GM19023 (cell line): ENCODE results near the gene CBFA2T3.
A peak's percentile ranks its signal among the peaks of the same experiment; 100 is the strongest.

ENCODE experiments used
- ATAC-seq: cut with Tn5 transposase; IDR thresholded peaks from one replicate; pipeline ENCODE4 v1.9.1; 2021; ENCODE audit warnings: mild to moderate bottlenecking, moderate library complexity; ENCODE audit not compliant: unreplicated experiment

Gene CBFA2T3

DNA sequence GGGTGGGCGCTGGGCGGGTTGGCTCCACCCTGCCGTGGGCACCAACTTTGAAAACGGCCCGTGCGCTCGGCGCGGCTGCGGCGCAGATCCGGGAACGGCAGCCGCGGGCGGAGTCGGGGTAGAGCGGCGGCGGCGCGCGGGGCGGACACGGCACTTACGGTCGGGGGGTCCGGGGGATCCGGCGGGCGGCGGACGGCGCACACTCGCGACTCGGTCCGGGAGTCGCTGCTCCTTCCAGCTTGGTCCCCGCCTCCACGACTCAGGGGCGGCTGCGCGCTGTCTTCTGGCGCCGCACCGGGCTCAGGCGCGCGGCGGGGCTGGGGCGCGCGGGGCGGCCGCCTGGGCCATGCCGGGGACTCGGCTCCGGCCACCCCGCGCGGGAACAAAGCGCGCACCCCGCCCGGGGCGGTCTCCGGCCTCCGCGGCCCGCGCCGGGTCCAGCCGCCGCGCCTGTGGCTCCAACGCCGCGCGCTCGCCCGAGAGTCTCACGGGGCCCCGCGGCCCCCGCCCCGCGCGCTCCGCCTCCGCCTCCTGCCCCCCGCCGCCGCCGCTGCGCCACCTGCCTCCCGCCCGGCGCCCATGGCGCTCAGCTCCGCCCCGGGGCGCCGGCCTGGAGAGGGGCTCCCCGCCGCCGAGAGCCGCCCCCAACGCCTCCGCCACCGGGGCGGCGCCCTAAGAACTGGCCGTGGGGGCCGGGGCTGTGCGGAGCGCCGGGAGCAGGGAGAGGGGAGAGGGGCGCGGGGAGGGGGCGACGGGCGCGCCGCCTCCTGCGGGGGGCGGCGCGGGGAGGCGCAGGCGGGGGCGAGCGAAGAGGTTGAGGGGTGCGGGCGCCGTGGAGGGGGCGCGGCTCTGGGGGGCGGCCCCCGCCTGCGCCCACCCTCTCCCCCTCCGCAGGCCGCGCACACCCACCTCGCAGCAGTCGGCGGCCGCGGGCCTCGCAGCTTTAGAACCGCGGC lies 35.9 kb downstream of the CBFA2T3 start:
- ATAC-seq = peak; percentile 44

DNA sequence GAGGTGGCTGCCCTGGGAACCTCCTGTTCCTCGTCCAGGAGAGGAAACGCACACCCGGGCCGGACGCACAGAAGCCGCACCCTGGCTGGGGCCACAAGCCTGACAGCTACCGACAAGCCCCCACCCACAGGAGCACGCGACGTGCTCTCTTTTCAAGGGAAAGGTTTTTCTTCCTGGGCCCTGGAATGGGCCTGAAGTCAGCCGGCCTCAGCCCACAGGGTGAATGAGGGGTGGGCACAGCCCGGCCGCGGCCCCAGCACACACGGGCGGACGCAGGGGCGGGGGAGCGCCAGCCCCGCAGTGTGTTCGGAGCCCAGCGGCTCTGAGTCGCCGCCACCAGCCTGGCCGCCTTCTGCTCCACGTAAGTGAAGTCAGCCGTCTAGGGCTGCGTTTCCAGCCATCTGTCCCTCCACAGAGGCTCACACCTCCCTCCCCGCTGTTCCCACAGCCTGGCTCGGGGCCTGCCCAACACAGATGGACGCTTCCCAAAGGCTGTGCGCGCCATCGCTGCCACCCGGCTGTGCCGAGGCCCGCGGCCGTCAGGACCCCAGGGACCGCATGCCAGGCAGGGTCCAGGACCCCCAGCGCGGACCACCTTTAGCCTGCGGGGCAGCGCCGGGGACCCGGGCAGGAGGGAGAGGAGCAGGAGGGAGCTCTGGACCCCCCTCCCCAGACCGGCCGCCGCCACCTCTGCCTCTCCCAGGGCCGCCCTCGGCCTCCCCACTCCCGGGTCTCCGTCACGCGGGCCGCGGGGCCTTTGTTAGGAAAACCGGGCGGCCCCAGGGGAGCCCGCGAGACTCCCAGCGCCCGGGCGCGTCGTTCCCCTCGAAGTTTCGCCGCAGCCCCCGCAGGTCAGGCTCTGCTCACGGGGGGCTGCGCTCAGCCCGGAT lies 36.8 kb downstream of the CBFA2T3 start:
- ATAC-seq = peak; percentile 5

DNA sequence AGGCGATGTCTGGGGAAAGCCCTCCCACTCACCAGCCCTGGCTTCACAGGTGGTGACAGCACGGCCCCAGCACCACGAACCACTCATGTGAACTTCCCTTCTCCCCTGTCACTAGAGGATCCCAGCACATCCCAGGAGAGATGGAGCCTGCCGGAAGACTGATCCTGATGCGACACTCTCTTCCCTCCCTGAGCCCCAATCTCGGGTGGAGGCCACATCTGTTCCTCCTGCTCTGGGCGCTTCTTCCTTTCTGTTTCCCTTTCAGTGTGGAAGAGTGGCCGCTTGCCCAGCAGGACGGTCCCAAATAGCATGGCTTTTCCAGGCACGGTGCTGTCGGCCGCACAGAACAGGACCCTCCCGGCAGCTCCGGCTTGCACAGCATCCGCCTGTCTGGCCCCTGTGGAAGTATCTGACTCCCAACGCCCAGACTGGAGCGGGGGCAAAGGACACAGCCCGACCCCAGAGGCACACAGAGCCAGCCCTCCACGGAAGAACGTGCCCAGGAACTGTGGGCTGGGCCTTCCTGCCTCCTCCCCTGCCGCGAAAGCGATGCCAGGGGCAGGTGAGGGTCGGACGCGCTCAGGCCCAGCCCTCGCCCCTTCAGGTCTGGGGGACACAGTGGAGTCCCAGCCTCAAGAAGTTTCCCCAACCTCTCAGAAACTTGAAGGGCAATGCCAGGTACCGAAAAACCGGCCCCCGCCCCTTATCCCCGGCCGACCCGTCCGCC lies 37.6 kb downstream of the CBFA2T3 start:
- ATAC-seq = no peak

DNA sequence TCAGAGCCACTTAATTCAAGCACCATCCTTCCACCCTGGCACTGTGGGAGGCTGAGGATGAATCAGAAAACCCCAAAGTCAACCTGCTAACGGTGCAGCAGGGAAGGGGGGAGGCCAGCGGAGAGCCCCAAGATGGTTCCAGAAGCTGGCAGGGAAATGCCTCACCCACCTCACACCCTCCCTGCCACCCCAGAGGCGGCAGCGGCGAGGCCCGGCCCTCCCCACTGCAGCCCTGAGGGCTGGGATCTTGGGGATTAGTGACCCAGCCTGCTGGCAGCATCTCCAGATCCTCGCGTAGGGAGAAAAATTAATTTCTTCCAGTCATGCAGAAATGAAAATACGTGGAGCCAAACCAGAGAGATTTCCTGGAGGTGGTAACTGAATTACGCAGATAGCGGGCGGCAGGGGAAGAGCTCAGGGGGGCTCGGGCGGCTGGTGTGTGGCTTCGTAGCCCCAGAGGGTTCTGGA lies 38.2 kb downstream of the CBFA2T3 start:
- ATAC-seq = no peak

DNA sequence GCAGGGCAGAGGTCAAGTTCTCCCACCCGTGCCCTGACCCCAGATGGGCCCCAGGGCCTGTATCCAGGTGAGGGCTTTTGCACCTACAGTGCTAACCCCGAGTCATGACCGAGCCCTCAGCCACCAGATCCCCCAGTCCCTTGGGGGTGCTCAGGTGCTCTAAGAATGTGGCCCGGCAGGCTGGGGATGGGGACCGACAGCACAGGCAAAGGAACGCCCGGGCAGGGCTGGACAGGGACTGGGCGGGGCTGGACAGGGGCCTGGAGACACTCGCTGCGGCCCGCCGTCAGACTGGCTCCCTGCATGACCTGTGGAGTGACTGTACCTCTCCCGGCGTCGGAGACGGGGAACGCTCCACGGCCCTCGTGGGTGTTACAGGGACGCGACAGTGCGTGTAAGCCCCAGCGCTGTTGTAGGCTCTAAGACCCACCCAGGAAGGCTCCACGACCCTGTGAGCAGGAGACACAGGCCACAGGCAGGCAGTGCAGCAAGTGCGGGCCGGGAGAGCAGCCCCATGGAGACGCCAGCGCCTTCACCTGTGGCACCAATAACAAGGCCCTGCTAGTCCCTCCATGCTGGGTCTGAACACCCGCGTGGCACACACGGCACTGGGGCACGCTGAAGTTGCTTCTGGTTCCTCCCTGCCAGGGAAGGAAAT lies 38.8 kb downstream of the CBFA2T3 start:
- ATAC-seq = no peak

DNA sequence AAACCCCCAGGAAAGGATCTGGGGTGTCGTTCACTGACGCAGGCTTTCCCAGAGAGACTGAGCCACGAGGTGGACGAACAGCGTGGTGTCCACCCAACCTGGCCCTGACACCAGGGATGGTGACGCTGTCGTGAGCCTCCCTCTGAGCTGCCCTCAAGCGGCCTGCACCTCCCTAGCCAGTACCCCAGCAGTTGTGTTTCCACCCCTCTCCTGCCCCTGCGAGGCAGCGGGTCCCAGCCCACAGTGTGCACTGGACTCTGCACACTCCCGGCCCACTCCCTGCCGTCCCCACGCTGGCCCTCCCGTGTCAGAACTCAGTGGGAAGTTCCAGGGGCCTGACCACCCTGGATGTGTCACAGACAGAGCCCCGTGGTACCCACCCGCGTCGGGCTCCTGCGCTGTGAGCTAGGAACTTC lies 39.8 kb downstream of the CBFA2T3 start:
- no peak for ATAC-seq

DNA sequence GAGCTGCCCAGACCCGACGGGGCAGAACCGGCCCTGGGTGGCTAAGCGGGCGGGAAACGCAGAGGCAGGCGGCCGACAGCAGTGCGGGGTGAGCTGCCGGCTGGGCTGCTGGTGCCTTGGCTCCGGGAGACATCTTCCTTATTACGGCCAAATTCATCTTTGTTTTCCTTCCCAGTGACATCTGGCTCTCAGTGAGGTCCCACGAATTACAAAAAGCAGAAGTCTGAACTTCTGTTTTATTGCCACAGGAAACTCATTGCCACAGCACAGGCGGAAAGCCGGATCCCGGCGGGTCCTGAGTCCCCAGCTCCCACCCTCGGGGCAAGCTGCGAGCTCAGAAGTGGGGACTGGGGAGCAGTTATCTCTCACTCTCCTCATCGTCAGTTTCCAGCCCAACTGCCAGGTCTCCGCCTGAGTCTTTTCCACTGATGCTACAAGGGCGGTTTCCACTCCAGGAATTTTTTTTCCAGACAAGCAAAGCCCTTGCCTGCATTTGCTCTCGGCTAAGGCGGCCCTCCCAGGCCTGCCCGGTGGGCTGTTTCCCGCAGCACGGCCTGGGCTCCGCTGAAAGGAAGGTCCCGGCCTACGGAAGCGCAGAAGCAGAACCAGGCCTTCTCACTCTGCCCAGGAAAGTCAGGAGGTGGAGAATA lies 40.3 kb downstream of the CBFA2T3 start:
- no peak for ATAC-seq

DNA sequence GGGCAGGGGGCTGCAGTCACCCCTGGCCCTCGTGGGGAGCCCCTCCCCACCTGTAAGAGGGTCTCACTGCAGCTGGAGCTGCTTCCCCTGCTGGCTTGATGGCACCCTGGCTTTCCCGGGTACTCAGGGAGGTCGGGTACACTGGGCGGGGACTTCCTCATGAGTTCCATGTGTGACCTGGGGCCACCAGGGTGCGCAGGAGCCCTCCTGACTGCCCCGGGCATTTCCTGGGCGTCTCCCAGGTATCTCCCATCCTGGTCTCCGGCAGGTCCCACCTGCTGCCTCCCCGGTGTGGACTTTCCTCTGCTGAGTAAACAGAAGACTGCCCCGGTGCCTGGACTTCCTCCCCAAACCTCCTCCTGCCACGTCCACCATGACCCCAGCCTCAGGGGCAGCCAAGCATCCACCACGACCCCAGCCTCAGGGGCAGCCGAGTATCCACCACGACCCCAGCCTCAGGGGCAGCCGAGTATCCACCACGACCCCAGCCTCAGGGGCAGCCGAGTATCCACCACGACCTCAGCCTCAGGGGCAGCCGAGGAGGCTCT lies 40.9 kb downstream of the CBFA2T3 start:
- no peak for ATAC-seq

DNA sequence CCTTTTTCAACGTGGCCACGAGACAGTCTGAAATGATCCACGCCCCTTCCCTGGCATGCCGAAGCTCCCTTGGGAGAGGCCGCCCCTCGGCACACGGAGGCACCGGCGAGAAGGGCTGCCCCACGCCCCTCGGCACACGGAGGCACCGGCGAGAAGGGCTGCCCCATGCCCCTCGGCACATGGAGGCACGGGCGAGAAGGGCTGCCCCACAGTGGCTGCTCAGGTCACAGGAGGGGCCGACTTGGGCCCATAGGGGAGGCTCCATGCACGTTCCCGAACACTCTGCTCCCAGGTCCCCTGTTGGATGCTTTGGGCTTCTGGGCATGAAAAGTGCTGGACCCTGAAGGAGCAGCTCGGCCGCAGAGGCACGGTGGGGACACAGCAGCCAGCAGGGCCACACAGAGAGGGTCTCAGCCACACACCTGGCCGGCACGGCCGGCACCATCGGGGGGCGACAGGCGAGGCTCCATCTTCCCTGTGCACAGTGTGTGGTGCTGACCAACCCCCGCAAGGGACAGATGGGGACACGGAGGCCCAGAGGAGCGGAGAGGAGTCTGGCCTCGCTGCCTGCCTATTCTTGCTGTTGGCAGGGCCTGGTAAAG lies 42.8 kb downstream of the CBFA2T3 start:
- ATAC-seq = no peak

DNA sequence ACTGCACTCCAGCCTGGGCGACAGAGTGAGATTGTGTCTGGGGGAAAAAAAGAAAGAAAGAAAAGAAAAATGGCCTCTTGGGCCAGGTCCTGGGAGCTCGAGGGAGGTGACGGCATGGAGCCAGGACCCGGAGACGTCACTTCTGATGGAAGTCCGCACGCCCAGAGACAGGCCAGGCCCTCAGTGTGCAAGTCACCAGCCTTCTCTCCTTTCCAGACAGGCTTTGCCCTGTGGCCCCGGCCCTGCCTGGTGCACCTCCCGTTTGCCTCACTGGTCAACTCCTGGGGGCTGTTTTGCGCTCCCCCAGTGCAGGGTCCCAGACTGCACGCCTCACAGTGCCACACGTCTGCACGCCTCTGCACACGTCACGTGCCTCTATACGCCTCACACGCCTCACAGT lies 44.1 kb downstream of the CBFA2T3 start:
- no peak for ATAC-seq

DNA sequence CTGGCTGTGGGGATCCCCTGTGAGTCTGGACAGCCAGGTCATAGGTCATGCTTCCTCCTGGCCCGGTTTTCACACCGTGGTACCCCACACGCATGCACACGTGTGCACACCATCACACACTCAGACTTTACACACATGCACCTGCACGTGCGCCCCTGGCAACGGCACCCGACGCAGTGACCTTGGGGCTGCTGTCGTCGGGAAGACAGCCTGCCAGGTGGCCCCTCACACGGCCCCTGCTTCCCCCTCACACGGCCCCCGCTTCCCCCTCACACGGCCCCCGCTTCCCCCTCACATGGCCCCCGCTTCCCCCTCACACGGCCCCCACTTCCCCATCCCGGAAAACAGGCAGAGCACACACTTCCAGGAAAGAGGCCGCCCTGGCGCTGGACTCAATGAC lies 45.1 kb downstream of the CBFA2T3 start:
- no peak for ATAC-seq

DNA sequence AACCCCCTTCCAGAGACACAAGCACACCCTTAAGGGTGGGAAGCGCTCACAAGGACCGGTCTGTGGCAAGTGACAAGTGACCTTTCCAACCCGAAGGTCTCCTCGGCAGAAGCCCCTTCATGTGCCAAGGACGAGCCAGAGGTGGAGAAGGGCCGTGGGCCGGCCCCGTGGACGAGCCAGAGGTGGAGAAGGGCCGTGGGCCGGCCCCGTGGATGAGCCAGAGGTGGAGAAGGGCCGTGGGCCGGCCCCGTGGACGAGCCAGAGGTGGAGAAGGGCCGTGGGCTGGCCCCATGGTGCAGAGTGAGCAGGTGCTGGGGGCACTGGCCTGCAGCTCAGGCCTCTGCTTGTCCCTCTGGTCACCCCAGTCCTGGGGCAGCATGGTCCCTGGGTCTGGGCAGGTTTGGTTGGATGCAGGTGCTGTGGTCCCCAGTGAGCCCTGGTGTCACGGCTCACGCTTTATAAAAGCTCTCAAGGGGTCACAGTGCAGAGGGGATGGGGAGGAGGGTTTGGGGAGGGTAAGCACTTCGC lies 45.6 kb downstream of the CBFA2T3 start:
- no peak for ATAC-seq

DNA sequence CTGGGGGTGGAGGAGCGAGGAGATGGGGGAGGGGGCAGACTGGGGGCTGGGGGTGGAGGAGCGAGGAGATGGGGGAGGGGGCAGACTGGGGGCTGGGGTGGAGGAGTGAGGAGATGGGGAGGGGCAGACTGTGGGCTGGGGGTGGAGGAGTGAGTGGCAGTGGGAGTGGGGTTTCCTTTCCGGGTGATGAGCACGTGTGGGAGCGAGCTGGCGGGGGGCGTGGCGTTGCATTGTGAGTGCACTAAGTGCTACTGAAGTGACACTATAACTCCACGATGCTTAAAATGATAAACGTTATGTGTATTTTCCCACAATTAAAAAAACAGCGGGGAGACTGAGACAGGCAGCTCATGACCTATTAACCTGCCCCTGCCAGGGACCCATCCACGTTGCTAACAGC lies 46.3 kb downstream of the CBFA2T3 start:
- no peak for ATAC-seq

DNA sequence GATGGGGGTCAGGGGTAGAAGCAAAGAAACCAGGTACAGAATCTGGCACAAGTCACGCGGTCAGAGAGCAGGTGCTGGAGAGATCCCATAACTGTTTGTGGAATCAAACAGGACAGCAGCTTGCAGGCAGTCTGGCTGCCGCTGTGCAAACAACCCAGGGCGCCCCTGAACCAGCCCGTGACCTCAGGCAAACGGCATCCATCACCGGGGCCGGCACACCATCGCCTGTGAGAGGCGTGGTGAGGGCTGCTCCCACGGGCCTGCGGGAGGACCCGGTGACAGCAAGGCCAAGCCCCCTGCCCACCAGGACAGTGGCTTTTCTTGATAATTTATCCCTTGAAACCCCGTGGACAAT lies 47.9 kb downstream of the CBFA2T3 start:
- no peak for ATAC-seq

DNA sequence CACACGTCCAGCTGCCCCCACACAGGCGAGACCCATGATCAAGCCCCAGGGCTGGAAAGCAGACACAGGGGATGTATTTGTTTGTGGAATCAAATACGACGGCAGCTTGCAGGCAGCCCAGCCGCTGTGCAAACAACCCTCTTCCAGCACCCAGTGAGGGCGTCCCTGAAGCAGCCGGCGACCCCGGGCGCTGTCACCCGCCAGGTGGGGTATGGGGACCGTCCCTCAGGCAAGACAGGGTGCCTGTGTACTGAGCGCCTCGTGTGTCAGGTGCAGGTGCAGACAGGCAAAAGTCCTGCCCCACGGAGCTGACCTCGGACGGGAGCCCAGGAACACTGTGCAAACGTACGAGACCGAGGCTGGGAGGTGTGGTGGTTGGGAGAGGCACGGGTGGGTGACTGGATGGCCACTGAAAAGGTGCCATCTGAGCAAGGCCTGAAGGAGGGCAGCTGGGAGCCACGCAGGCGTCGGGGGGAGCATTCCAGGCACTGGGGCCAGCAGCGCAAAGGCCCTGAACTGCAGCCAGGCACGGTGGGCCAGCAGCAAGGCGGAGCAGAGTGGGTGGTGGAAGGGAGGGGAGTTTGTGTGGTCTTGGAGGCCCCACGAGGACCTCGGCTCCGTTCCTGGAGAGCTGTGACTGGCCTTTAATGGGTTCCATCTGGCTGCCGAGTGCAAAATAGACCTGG lies 48.5 kb downstream of the CBFA2T3 start:
- ATAC-seq = no peak

DNA sequence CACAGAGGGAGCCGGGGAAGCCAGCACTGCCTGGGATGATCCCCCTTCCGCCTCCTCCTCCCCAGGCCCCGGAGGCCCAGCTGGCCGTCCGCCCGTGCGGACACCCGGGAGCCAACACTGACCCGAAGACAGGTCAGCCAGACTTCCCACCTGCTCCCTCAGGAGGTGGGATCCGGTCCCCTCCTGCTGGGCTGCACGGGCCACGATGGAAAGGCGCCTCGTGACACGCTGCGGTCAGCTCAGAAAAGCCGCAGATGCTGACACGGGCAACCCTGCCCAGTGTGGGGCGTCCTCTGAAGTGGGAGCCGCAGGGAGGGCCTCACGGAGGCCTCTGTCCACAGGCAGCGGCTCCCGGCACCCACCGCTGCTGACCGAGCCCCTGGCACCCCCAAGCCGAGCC lies 49.3 kb downstream of the CBFA2T3 start:
- no peak for ATAC-seq

DNA sequence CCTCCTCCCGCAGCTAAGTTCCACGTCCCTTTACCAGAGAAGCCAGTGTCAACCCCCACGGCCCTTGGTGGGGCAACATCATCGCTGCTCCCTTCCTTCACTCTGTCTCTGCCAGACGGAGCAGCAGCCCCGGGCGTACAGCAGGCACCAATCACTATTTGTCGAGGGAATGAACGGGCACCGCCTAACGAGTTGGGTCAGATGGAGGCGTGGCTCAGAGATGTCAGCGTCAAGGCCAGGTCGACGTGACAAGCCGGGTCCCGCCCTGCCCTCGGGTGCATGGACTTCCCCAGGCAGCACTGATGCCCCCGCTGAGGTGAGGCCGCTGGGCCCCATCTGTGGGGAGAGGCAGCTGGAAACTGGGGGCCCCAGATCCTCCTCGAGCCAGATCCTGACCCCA lies 50.0 kb downstream of the CBFA2T3 start:
- ATAC-seq = no peak

DNA sequence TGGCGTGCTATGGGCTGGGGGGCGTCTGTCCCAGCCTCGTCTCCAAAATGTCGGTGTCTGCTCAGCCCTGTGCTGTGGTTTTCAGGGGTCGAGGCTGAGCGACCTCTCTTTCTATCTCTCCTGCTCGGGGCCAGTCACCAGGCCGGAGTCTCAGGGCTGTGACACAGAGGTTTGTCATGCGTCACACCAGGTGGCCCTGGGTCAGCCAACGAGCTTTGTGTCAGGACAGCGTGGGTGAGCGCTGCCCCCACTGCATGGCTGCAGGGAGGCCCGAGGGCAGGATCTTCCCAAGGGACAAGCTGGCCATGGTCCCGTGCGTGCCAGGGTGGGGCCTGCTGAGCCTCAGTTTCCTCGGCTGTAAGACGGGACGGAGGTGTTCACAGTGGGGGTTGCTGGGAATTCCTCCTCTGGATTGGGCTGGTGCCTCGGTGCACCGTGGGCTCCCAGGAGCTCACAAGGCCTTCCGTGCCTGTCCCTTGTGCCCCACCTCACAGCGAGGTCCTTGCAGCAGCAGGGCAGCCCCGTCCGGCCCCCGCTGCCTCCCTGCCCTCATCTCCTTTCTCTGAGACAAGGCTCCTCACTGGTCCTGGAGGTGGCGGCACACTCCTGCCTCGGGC lies 50.5 kb downstream of the CBFA2T3 start:
- ATAC-seq = no peak
